ENCODE data around the gene DISC1.
"Not testable (repeated sequence)": the region's sequence is repeated elsewhere in the genome, so short reads cannot be mapped to it uniquely, and the experiment has no call there.

DISC1 gene

GRCh38 chr1:231667896-231668506 is 41.4 kb downstream of the DISC1 start:
- no peak for DNase-seq (ENCODE audit: low read depth, low spot score)

DNA sequence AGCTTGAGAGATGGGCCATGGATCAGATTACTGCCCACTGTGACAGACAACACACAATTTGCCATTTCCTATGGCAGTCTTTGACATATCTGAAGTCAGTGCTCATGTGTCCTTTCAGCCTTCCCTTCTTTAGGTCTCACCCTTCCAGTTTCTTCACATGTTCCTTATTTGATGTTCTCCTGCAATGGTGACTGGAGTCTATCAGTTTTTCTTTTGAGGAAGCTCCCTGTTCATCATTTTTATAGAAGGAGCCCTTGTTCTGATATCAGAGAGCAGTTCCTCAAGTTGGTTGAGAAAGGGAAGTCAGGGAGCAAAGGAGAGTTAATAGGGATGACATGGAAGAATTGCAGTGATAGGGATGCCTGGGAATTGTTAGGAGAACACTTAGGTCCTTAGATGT is 42.2 kb downstream of the DISC1 start:
- DNase-seq (ENCODE audit: low read depth, low spot score), result no peak

DNA sequence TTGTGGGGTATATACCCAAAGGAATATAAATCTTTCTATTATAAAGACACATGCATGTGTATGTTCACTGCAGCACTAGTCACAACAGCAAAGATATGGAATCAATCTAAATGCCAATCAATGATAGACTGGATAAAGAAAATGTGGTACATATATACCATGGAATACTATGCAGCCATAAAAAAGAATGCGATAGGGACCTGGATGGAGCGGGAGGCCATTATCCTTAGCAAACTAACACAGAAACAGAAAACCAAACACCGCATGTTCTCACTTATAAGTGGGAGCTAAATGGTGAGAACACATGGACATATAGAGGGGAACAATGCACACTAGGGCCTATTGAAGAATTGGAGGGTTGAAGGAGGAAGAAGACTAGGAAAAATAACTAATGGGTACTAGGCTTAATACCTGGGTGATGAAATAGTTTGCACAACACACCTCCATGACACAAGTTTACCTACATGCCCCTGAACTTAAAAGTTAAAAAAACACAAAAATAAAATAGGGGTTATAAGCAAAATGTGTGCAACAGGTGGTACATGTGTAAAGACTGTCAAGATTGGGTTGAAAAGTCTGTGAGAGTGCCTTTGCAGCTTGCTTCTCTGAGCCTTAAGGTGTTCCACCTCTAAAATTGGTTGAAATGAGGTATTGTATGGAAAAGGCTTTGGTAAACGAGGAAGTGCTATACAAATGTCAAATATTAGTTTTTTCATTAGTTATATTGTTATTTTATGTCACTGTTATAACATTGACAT is 43.5 kb downstream of the DISC1 start:
- DNase-seq (ENCODE audit: low read depth, low spot score), result not testable (repeated sequence)

DNA sequence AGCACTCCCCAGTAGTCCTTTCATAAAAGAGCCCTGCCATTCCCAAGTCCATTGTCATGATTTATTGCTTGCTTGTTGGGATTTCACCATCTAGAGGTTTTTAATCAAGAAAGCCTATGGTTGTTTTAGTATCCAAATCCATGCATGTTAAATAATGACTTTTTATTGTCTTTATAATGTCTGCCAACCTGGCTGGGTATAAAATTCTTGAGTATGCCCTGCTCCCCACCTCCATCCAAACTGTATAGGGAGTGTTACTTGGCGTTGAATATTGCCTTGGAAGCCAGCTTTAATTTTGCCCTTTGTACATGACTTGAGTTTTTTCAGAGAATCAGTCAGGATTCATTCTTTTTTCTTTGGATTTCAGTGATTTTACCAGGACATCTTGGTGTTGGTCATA is 44.2 kb downstream of the DISC1 start:
- no peak for DNase-seq (ENCODE audit: low read depth, low spot score)

DNA sequence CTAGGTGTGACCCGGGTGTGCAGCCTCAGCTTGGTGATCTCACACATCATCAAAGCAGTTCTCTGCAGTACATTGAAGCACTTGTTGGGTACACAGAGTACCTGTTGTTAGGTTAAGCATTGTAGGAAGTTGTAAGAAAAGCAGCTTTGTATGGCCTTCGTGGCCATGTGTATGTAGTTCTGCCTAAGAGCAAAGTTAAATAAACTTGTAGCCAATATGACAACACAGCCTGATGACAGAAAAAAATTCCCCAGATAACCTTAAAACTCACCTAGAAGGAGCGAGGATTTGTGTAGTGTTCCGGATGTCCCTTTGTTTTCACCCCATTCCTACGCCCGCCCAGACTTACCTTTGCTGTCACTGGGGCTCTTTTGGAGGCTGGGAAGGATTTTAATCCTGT is 48.0 kb downstream of the DISC1 start:
- DNase-seq (ENCODE audit: low read depth, low spot score), result no peak

DNA sequence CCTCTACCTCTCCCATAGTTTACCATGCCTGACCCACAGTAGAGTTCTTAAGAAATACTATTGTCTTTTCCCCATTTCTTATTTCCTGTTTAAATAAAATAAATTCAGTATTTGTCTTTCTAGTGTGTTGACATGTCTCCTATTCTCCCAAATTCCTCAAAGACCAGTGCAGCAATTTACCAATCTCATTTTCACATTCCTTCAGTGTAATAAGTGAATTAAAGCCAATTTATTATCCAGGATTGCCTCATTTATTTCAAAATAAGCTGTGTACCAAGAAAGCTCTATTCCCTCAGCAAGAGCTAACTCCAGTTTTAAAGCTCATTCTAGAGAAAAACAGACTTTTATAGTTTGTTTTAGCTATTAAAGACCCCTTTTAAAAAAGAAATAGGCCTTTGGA is 49.9 kb downstream of the DISC1 start:
- DNase-seq (ENCODE audit: low read depth, low spot score), result no peak

GRCh38 chr1:231677442-231677841 is 50.9 kb downstream of the DISC1 start:
- DNase-seq (ENCODE audit: low read depth, low spot score), result no peak

DNA sequence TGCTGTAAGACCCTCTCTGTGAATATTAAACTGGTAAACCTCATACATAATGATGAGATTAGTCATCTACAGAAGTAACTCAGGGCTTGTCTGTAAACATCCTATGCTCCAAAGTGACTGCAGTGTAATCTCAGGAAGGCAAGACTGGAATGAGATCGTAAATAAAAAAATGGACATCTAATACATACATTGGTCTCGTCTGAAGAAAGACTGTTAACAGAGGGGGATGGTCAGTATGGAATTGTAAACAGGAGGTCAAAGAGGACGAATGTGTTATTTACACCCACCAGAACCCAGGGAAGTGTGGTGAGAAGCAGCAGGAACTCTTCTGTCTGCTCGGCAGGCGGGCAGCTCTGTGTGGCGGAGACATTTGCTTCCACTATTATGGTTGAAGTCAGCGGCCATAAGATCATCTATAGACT is 51.4 kb downstream of the DISC1 start:
- DNase-seq (ENCODE audit: low read depth, low spot score), result no peak

GRCh38 chr1:231679109-231679508 is 52.5 kb downstream of the DISC1 start:
- no peak for DNase-seq (ENCODE audit: low read depth, low spot score)

GRCh38 chr1:231681006-231681405 is 54.4 kb downstream of the DISC1 start:
- no peak for DNase-seq (ENCODE audit: low read depth, low spot score)

- no peak for DNase-seq (ENCODE audit: low read depth, low spot score)
These were observed 56.2 kb downstream of the DISC1 start for GRCh38 chr1:231682779-231683178.

DNA sequence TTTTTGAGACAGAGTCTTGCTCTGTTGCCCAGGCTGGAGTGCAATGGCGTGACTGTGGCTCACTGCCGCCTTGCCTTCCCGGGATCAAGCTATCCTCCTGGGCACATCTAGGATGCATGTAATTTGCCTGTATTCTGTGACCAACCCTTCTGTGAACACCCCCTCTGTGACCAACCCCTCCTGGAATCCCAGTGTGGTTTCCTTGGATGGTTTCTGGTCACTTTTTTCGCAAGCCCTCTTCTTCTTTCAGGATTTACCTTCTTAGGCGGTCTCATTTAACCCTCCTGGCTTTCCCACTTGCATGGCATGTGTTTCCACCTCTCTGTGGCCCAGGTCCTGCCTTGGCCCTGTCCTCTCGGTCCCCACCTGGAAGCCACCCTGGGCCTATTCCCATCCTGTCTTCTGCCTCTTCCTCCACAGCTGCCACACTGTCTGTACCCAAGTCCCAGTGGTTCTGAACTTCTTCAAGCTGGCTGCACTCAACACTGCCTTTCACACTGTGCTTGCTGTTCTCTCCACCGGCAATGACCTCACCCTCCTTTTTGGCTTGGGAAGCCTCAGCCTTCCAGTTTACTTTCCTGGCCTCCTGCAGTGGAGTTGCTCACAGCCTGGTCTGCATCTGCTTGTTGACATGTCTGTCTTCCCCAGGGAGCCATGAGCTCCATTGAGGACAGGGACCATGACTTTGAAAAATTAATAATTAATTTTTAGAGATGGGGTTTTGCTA is 57.0 kb downstream of the DISC1 start:
- no peak for DNase-seq (ENCODE audit: low read depth, low spot score)

GRCh38 chr1:231684356-231685244 is 58.0 kb downstream of the DISC1 start:
- no peak for DNase-seq (ENCODE audit: low read depth, low spot score)

DNA sequence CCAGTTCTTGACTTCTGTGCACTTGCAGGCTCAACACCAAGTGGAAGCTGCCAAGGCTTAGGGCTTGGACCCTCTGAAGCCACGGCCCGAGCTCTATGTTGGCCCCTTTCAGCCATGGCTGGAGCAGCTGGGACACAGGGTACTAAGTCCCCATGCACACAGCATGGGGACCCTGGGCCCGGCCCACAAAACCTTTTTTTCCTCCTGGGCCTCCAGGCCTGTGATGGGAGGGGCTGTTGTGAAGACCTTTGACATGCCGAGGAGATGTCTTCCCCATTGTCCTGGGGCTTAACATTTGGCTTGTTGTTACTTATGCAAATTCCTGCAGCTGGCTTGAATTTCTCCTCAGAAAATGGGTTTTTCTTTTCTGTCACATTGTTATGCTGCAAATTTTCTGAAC is 59.8 kb downstream of the DISC1 start:
- no peak for DNase-seq (ENCODE audit: low read depth, low spot score)

DNA sequence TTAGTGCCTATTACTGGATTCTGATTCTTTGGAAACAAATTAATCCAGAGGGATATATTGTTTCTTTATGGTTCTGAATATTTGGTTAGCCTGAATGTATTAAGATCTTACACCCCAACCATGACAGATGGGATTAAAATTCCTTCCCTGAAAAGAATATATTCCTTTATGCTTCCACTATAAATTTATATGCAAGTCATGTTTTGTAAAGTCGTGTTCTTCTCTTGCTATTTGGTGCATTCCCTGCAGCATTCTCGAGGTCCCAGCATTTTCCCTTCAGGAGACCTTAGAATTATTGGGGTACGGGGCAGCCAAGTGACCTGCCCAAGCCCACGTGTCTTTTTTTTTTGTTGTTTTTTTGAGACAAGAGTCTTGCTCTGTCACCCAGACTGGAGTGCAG is 62.4 kb downstream of the DISC1 start:
- DNase-seq (ENCODE audit: low read depth, low spot score), result no peak

DNA sequence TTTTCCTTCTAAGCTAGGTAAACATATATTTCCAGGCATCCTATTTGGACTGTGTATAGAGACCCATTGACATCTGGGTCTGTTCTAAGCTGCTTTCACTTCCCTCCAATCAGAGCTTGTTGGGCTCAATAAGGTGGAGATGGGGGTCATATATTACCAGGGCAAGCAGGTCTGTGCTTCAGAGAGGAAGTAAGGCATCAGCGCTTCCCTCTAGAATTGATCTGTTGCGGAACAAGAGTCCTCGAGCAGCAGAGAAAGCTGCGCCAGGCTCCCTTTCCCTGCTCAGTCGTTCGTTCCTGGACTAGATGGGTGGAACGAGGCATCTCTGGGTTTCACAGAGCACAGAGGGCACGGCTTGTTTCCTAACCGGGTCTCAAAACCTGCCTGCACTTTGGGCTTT is 63.5 kb downstream of the DISC1 start:
- no peak for DNase-seq (ENCODE audit: low read depth, low spot score)

GRCh38 chr1:231691618-231692259 is 65.1 kb downstream of the DISC1 start:
- DNase-seq (ENCODE audit: low read depth, low spot score), result no peak

DNA sequence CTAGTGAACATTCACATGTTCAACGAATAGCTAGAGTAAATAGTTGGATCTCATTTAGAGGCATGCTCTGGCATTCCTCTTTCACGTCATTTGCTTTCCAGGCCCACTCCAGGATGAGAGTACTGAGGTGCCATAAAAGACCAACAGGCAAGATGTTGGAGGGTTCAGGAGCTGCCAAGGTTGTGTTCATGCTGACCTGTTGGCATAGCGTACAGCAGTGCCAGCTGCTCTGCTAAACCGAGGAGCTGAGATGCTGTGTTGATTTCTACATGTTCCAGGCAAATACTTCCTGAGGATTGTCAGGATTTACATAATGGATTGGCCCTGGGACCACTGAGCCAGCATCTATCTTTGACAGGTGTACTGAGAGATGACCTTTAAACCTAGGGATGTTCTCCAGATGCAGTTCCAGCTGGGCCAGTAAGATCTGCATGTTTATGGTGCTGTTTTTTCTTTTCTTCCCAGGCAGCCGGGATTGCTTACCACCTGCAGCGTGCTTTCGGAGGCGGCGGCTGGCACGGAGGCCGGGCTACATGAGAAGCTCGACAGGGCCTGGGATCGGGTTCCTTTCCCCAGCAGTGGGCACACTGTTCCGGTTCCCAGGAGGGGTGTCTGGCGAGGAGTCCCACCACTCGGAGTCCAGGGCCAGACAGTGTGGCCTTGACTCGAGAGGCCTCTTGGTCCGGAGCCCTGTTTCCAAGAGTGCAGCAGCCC is 66.9 kb downstream of the DISC1 start:
- no peak for DNase-seq (ENCODE audit: low read depth, low spot score)

- DNase-seq (ENCODE audit: low read depth, low spot score), result no peak
These were observed 67.5 kb downstream of the DISC1 start for GRCh38 chr1:231694075-231694431.

GRCh38 chr1:231694465-231695077 is 68.0 kb downstream of the DISC1 start:
- DNase-seq (ENCODE audit: low read depth, low spot score), result no peak

All from activated CD4-positive, CD25-positive, alpha-beta regulatory T cell treated with anti-CD3 and anti-CD28 coated beads, Interleukin-2, amount 50 U/mL, for 16 hours (primary cell).